Measurements from ENCODE around the gene DAZL.

GRCh38 chr3:16547561-16548357 lies 57.5 kb downstream of the DAZL start:
- TF ChIP-seq CTCF (conservative IDR thresholded peaks at IDR 0.05): no peak
- no peak for TF ChIP-seq EZH2 (IDR thresholded peaks at IDR 0.05; ENCODE audit: low read depth)

All from PC-9 (cell line).